ENCODE results near the gene MBD3L2. TPM values are rescaled to one million over a fixed set of nuclear protein-coding genes. Genes with fewer than 3 reads are reported as not detected.
"Not testable (repeated sequence)": the region's sequence is repeated elsewhere in the genome, so short reads cannot be mapped to it uniquely, and the experiment has no call there.

MBD3L2 gene
- total RNA-seq, 6 experiments from 2014 or later: not detected

- not testable (repeated sequence) for H3K9me3 Mint-ChIP-seq; DNase-seq; H3K27me3 Mint-ChIP-seq (ENCODE audit: insufficient read depth); H3K36me3 Mint-ChIP-seq (ENCODE audit: low read depth); H3K27ac Mint-ChIP-seq; H3K4me1 Mint-ChIP-seq (ENCODE audit: low read depth); H3K4me3 Mint-ChIP-seq
Observed at GRCh38 chr19:7052896-7053295, 3.8 kb downstream of the MBD3L2 start.

GRCh38 chr19:7054635-7055368, 5.7 kb downstream of the MBD3L2 start:
- not testable (repeated sequence) for H3K36me3 Mint-ChIP-seq (ENCODE audit: low read depth); DNase-seq; H3K27me3 Mint-ChIP-seq (ENCODE audit: insufficient read depth); H3K27ac Mint-ChIP-seq; H3K9me3 Mint-ChIP-seq; H3K4me3 Mint-ChIP-seq; H3K4me1 Mint-ChIP-seq (ENCODE audit: low read depth)

- not testable (repeated sequence) for H3K27ac Mint-ChIP-seq; H3K4me3 Mint-ChIP-seq; DNase-seq; H3K4me1 Mint-ChIP-seq (ENCODE audit: low read depth); H3K36me3 Mint-ChIP-seq (ENCODE audit: low read depth); H3K9me3 Mint-ChIP-seq; H3K27me3 Mint-ChIP-seq (ENCODE audit: insufficient read depth)
Observed at GRCh38 chr19:7055679-7056078, 6.6 kb downstream of the MBD3L2 start.

- H3K4me1 Mint-ChIP-seq (ENCODE audit: low read depth); H3K9me3 Mint-ChIP-seq; H3K27ac Mint-ChIP-seq; H3K36me3 Mint-ChIP-seq (ENCODE audit: low read depth); H3K4me3 Mint-ChIP-seq; DNase-seq; H3K27me3 Mint-ChIP-seq (ENCODE audit: insufficient read depth): not testable (repeated sequence)
Observed at GRCh38 chr19:7056371-7056770, 7.2 kb downstream of the MBD3L2 start.

GRCh38 chr19:7058576-7058975, 9.5 kb downstream of the MBD3L2 start, which contains the start of gene MBD3L3:
Gene MBD3L3 (minus strand): TSS chr19:7058676. CDS start chr19:7058605, 71 bp downstream.
- not testable (repeated sequence) for DNase-seq; H3K4me1 Mint-ChIP-seq (ENCODE audit: low read depth)

GRCh38 chr19:7059977-7060376, 10.9 kb downstream of the MBD3L2 start:
- H3K9me3 Mint-ChIP-seq; H3K27me3 Mint-ChIP-seq (ENCODE audit: insufficient read depth); H3K4me1 Mint-ChIP-seq (ENCODE audit: low read depth); H3K27ac Mint-ChIP-seq; H3K4me3 Mint-ChIP-seq; DNase-seq; H3K36me3 Mint-ChIP-seq (ENCODE audit: low read depth): not testable (repeated sequence)

More at GRCh38 chr19:7058576-7058975, 9.5 kb downstream of the MBD3L2 start, which contains the start of gene MBD3L3:
- H3K36me3 Mint-ChIP-seq (ENCODE audit: low read depth); H3K27ac Mint-ChIP-seq; H3K27me3 Mint-ChIP-seq (ENCODE audit: insufficient read depth); H3K4me3 Mint-ChIP-seq; H3K9me3 Mint-ChIP-seq: not testable (repeated sequence)

- peaks cover 11% of the 10 kb centered on the region for H3K4me1 Mint-ChIP-seq (ENCODE audit: low read depth)
- no peaks in the 10 kb centered on the region; the same call in 1 of the 2 replicates for H3K27me3 Mint-ChIP-seq (ENCODE audit: insufficient read depth)
- TF ChIP-seq CTCF (IDR thresholded peaks at IDR 0.05): no peak
- no peaks in the 10 kb centered on the region for H3K9me3 Mint-ChIP-seq
- no peak for DNase-seq
- H3K4me3 Mint-ChIP-seq: no peak overlapping the region
- no peaks in the 10 kb centered on the region for H3K36me3 Mint-ChIP-seq (ENCODE audit: low read depth)
- no peak overlapping the region for H3K27ac Mint-ChIP-seq
Observed at GRCh38 chr19:7063339-7063738, 14.2 kb downstream of the MBD3L2 start.

- Mint-ChIP-seq H3K4me1 (ENCODE audit: low read depth) (peaks cover 16% of the 10 kb centered on the region), H3K27me3 (ENCODE audit: insufficient read depth) (no peaks in the 10 kb centered on the region; the same call in 1 of the 2 replicates), H3K27ac (no peak overlapping the region), H3K4me3 (no peak overlapping the region), H3K9me3 (no peaks in the 10 kb centered on the region), H3K36me3 (ENCODE audit: low read depth) (no peaks in the 10 kb centered on the region)
- TF ChIP-seq CTCF (IDR thresholded peaks at IDR 0.05): no peak
- DNase-seq: no peak
Observed at GRCh38 chr19:7063764-7064418, 14.8 kb downstream of the MBD3L2 start.
